Omental fat pad (tissue), 4 donors: ENCODE measurements around the gene ROBO4. TPM values are rescaled to one million over a fixed set of nuclear protein-coding genes. Genes with fewer than 3 reads are reported as not detected.
A peak's percentile ranks its signal among the peaks of the same experiment; 100 is the strongest.

Experiments
- ATAC-seq: fragments of 150-250 bp; one replicate; pipeline ENCODE4 v1.9.1; 2016; ENCODE audit warnings: mild to moderate bottlenecking, moderate library complexity; ENCODE audit not compliant: low FRiP score
- DNase-seq: peaks from one replicate; pipeline ENCODE4 v3.0.0-alpha.2; 2019; ENCODE audit warnings: low spot score
- total RNA-seq, 4 donors: library from RNA; depleted of rRNA; stranded (reverse); fragments of >200 nt; gene quantifications; one replicate each; pipeline ENCODE4 v1.1.0, GENCODE V29; 2016
- TF ChIP-seq, protein P1 (sequence below), 3 donors: fragments of 450-650 bp; IDR thresholded peaks; one replicate each; pipeline ENCODE4 v1.5.1; 2016 to 2017; ENCODE audit warnings: antibody characterized with exemption in 3 of 3, mild to moderate bottlenecking in 3 of 3, moderate library complexity in 2 of 3

Gene ROBO4
- total RNA-seq, 4 donors from 2014 or later = 31.7 to 152 (median 75.2) TPM

DNA sequence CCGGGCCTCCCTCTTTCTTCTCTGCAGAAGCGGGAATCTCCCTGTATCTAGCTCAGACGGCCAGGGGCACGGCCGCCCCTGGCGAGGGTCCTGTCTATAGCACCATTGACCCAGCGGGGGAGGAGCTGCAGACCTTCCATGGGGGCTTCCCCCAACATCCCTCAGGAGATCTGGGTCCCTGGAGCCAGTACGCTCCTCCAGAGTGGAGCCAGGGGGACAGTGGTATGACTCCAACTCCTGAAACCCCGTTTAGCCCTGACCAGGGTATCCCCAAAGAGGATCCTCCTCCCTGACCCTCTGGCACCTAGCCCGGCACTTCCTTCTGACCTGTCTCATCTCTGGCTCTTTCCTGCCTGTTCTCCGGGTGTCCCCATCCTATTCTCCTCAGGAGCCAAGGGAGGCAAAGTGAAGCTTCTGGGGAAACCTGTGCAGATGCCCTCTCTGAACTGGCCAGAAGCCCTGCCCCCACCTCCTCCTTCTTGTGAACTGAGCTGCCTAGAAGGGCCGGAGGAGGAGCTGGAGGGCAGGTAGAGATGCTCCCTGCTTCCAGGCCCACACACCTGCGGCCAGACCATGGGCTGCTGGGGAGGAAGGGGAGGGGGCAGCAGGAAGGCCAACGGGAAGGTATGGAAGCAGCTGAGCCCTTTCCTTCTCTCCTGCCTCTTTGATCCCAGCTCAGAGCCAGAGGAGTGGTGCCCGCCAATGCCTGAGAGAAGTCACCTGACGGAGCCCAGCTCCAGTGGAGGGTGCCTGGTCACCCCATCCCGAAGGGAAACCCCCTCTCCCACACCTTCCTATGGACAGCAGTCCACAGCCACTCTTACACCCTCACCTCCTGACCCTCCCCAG is 19.5 kb downstream of the ROBO4 start:
- ATAC-seq = no peak
- TF ChIP-seq, protein P1, sequence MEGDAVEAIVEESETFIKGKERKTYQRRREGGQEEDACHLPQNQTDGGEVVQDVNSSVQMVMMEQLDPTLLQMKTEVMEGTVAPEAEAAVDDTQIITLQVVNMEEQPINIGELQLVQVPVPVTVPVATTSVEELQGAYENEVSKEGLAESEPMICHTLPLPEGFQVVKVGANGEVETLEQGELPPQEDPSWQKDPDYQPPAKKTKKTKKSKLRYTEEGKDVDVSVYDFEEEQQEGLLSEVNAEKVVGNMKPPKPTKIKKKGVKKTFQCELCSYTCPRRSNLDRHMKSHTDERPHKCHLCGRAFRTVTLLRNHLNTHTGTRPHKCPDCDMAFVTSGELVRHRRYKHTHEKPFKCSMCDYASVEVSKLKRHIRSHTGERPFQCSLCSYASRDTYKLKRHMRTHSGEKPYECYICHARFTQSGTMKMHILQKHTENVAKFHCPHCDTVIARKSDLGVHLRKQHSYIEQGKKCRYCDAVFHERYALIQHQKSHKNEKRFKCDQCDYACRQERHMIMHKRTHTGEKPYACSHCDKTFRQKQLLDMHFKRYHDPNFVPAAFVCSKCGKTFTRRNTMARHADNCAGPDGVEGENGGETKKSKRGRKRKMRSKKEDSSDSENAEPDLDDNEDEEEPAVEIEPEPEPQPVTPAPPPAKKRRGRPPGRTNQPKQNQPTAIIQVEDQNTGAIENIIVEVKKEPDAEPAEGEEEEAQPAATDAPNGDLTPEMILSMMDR (IDR thresholded peaks at IDR 0.05) = no peak
- DNase-seq = no peak

DNA sequence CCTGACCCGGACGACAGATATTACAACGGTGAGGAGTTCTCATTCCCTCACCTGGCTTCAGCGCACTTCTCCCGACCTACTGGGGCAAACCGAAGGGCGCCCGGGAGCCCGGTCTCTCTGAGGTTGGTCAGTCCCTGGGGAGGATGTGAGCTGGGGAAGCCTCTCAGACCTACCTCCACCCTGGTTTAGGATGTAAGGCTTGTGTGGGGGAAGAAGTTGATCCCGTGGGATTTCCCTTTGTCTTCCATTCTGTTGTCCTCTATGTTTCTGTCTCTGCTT is 20.1 kb downstream of the ROBO4 start:
- DNase-seq (no peak), ATAC-seq (no peak)
- TF ChIP-seq, protein P1 (IDR thresholded peaks at IDR 0.05) = no peak

DNA sequence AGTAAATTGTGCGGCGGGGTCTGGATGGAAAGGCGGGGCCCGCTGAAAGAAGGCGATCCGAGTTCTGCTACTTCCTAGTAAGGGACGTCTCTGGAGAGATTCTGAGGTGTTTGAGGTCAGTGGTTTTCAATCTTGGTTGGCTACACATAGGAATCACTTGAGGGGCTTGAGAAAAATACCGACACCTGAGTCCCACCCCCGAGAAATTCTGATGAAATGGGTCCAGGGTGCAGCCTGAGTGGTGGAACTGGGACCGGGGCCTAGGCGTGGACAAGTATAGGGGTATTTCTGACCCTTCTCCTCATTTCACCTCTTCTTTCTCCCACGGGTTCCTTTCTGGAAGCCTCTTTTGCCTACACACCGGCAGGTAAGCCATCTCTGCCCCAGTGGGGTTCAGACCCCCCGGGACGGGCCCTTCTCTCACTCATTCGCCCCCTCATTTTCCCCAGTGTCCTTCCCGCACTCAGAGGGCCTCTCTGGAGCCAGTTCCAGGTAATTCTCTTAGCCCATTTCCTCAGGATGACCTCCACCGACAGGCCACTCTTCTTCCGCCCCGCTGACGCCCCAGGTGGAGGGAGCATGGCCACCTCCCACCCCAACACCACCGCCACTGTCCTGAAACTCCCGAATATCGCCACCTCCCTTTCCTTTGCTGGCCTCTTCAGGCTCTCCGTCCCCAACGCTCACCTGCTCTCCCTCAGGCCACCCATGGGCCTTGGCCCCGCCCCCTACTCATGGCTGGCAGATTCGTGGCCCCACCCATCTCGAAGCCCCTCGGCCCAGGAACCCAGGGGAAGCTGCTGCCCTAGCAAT is 20.6 kb downstream of the ROBO4 start:
- TF ChIP-seq, protein P1 (IDR thresholded peaks at IDR 0.05) = no peak
- ATAC-seq (peak; percentile 1), DNase-seq (no peak)

DNA sequence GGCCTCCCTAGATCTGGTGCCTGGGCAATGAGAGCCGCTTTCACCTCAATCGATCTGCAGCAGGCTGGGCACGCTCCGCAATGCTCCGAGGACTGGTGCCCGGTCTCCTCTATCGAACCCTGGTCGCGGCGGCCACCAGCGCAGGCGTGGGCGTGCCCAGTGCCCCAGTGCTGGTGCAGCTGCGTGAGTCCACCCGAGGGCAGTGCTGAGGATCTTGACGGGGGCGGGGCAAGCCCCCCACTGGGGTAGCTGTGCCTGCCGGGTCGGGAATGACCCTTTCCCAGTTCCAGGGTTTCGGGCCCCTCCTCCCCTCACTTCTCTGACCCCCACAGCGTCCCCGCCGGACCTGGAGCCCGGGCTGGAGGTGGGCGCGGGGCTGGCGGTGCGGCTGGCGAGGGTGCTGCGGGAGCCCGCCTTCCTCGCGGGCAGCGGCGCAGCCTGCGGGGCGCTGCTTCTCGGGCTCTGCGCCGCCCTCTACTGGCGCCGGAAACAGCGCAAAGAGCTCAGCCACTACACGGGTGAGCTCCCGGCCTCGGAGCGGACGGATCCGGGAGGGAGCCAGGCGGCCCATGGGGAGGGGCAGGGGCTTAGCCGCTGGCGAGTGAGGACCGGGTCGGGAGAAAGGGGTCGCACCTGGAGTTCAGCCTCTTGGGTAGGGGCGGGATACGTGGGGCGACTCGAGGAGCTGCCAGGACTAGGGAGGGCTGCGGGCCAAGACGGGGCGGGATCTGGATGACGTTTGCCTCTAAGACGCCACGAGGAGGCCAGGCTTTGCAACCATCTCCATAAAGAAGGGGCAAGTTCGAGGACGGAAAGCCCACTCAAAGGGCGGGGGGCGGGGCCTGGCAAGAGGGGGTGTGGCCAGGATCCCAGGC is 21.5 kb downstream of the ROBO4 start:
- peak; percentile 66 for DNase-seq
- TF ChIP-seq, protein P1 (IDR thresholded peaks at IDR 0.05) = peak in 1 of 3 donors; percentile 37

DNA sequence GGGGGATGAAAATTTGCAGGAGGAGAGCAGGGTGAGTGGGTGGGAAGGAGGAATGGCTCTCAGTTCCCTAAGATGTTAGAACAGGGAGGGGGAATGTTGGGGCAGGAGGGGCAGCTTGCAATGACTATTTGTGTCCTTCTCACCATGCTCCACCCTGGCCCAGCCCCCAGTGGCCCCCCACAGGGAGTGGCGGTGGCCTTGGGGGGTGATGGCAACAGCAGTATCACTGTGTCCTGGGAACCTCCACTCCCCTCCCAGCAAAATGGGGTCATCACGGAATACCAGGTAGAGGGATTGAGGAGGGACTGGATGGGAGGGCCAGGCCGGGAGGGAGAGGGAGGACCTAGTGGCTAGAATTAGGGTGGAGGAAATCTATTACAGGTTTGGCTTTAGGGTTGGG is 22.3 kb downstream of the ROBO4 start:
- DNase-seq = no peak
- TF ChIP-seq, protein P1 (IDR thresholded peaks at IDR 0.05) = no peak
- no peak for ATAC-seq

More for the DNA sequence above, 21.5 kb downstream of the ROBO4 start:
- peak; percentile 90 for ATAC-seq

DNA sequence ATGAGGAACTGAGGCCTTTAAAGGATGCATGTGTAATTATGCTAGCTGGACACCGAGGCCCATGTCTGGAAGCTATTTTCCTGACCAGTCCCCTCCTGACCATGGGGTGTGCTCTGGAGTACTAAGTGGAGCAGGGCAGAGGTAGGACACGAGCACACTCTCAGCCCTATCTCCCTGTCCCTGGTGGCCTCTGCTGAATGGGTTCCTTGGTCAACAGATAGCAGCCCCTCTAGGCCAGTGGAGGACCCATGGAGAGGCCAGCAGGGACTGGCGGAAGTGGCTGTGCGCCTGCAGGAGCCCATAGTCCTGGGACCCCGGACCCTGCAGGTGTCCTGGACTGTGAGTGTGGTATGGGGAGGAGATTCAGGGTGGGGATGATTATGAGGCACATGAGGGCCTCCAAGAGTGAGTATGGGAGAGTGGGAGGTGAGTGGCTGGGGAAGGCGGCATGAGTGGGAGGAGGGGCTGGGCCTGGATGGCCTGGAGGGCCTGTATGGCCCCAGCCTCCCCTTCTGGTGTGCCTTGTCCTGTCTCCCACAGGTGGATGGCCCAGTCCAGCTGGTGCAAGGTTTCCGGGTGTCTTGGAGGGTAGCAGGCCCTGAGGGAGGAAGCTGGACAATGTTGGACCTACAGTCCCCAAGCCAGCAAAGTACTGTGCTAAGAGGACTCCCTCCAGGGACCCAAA is 23.0 kb downstream of the ROBO4 start:
- ATAC-seq (no peak), DNase-seq (no peak)
- TF ChIP-seq, protein P1 (IDR thresholded peaks at IDR 0.05) = no peak
